ENCODE measurements around the gene LDLRAD4. TPM values are rescaled to one million over a fixed set of nuclear protein-coding genes. Genes with fewer than 3 reads are reported as not detected.

LDLRAD4 gene
- total and polyA plus RNA-seq, 9 of the 15 experiments (the other 6 are each of a cell fraction or from before 2014, with no cell fraction given), result 0.01 TPM; not detected in 8

- ATAC-seq (no peak), FAIRE-seq (no peak), DNase-seq (ENCODE audit: extremely low read depth in 1 of 4, low spot score in 3 of 4) (no peak)
- H3K9ac ChIP-seq (ENCODE audit: insufficient read depth in 1 of 2, low read depth in 2 of 2, low read length in 2 of 2), result no peak overlapping the region
- BruUV-seq (replicated peaks), result no TSS peak
- H3K79me2 ChIP-seq (ENCODE audit: control insufficient read depth, insufficient read depth, low read length), result peaks cover 80% of the 10 kb centered on the region
- no peak overlapping the region for H3K4me2 ChIP-seq (ENCODE audit: insufficient read depth, low read length)
- H3K9me3 ChIP-seq (replicated peaks; ENCODE audit: control insufficient read depth, insufficient read depth, low read depth, low read length), result no peaks in the 10 kb centered on the region
- POLR2A ChIA-PET, result interaction anchor here (0.6 to 0.7 kb wide), 2 partner anchors 13 to 915 kb away, joined by 3 read pairs; no protein-coding TSS in a partner anchor
- peaks cover 16% of the 10 kb centered on the region; the same call in 2 of the 3 replicates for H3K36me3 ChIP-seq (ENCODE audit: control insufficient read depth, insufficient read depth, low read length)
- no peaks in the 10 kb centered on the region for H3K9me1 ChIP-seq (ENCODE audit: control insufficient read depth, insufficient read depth, low read length)
- CTCF ChIA-PET (ENCODE audit: low intra/inter-chr PET ratio), result no interaction called here
- no peak for TF ChIP-seq MXD1 (CRISPR knock-in tag; IDR thresholded peaks at IDR 0.05; ENCODE audit: borderline replicate concordance, poor library complexity, severe bottlenecking)
- no peak for TF ChIP-seq ZNF77 (CRISPR knock-in tag; IDR thresholded peaks at IDR 0.05)
- TF ChIP-seq, protein P1, sequence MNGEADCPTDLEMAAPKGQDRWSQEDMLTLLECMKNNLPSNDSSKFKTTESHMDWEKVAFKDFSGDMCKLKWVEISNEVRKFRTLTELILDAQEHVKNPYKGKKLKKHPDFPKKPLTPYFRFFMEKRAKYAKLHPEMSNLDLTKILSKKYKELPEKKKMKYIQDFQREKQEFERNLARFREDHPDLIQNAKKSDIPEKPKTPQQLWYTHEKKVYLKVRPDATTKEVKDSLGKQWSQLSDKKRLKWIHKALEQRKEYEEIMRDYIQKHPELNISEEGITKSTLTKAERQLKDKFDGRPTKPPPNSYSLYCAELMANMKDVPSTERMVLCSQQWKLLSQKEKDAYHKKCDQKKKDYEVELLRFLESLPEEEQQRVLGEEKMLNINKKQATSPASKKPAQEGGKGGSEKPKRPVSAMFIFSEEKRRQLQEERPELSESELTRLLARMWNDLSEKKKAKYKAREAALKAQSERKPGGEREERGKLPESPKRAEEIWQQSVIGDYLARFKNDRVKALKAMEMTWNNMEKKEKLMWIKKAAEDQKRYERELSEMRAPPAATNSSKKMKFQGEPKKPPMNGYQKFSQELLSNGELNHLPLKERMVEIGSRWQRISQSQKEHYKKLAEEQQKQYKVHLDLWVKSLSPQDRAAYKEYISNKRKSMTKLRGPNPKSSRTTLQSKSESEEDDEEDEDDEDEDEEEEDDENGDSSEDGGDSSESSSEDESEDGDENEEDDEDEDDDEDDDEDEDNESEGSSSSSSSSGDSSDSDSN (IDR thresholded peaks at IDR 0.05; ENCODE audit: borderline replicate concordance in 1 of 2, low read depth in 2 of 2, low read length in 2 of 2), result no peak
- intact Hi-C loops (cut with micrococcal nuclease) (no loop called here), in situ Hi-C loops (cut with MboI) (no loop called here)
- 93% methylated on average over 6 of the region's 6 CpGs for WGBS (ENCODE audit: insufficient coverage, low coverage, missing lambda C conversion rate)
- H2AFZ ChIP-seq (ENCODE audit: low read depth, low read length), result no peak overlapping the region
- no peak overlapping the region for H3K4me3 ChIP-seq
- no peak overlapping the region for H3K27ac ChIP-seq (ENCODE audit: extremely low read depth, low read depth, low read length)
- peaks cover 3% of the 10 kb centered on the region; the same call in 1 of the 2 replicates for H4K20me1 ChIP-seq (replicated peaks; ENCODE audit: control insufficient read depth, insufficient read depth, low read length)
- H3K4me1 ChIP-seq (replicated peaks in 1 of 2; ENCODE audit: control insufficient read depth in 2 of 2, insufficient read depth in 2 of 2, low read length in 2 of 2), result no peaks in the 10 kb centered on the region
- H3K27me3 ChIP-seq (ENCODE audit: control insufficient read depth in 2 of 2, insufficient read depth in 2 of 2, low read length in 2 of 2), result no peaks in the 10 kb centered on the region
Observed at GRCh38 chr18:13681701-13682100, 463.1 kb downstream of the LDLRAD4 start.

All from K562 (cell line).